Osteoblast (primary cell): ENCODE results near the gene SDHC. TPM values are rescaled to one million over a fixed set of nuclear protein-coding genes. Genes with fewer than 3 reads are reported as not detected.
"Not testable (repeated sequence)": the region's sequence is repeated elsewhere in the genome, so short reads cannot be mapped to it uniquely, and the experiment has no call there.

Source experiments
- DNase-seq: peaks from one replicate; pipeline ENCODE4 v3.0.0; 2011; ENCODE audit warnings: low spot score, mixed read lengths; ENCODE audit not compliant: insufficient read length; ENCODE audit errors: missing footprints
- H2AFZ ChIP-seq: 2 replicates; pipeline ENCODE4 v1.6.0; 2011; ENCODE audit warnings: mild to moderate bottlenecking, low read length
- H3K27ac ChIP-seq: 2 replicates; pipeline ENCODE4 v1.5.1; 2011; ENCODE audit warnings: mild to moderate bottlenecking, low read depth, low read length, moderate library complexity
- H3K27me3 ChIP-seq: 2 replicates; pipeline ENCODE4 v1.6.0; 2012; ENCODE audit warnings: mild to moderate bottlenecking, control low read depth, inconsistent platforms, low read length, moderate library complexity; ENCODE audit not compliant: insufficient read depth
- H3K36me3 ChIP-seq: 2 replicates; pipeline ENCODE4 v1.5.1; 2011; ENCODE audit warnings: mild to moderate bottlenecking, low read length, control low read depth, moderate library complexity; ENCODE audit not compliant: insufficient read depth
- H3K4me1 ChIP-seq: 2 replicates; pipeline ENCODE4 v1.5.1; 2011; ENCODE audit warnings: mild to moderate bottlenecking, low read length, control low read depth, moderate library complexity; ENCODE audit not compliant: insufficient read depth
- H3K4me2 ChIP-seq: 2 replicates; pipeline ENCODE4 v1.6.0; 2011; ENCODE audit warnings: mild to moderate bottlenecking, low read length; ENCODE audit not compliant: insufficient read depth
- H3K4me3 ChIP-seq: fragments of 200-600 bp; sonication (generic); 3 replicates; pipeline ENCODE4 v1.5.1; 2012; ENCODE audit warnings: mild to moderate bottlenecking, low read length, inconsistent platforms; ENCODE audit not compliant: insufficient read depth
- H3K79me2 ChIP-seq: 2 replicates; pipeline ENCODE4 v1.6.0; 2012; ENCODE audit warnings: mild to moderate bottlenecking, low read length, control low read depth, inconsistent platforms; ENCODE audit not compliant: insufficient read depth
- H3K9me3 ChIP-seq: 2 replicates; pipeline ENCODE4 v1.5.1; 2011; ENCODE audit warnings: low read depth, low read length, control low read depth
- H4K20me1 ChIP-seq: 2 replicates; pipeline ENCODE4 v1.6.0; 2012; ENCODE audit warnings: mild to moderate bottlenecking, low read length, control low read depth; ENCODE audit not compliant: insufficient read depth
- small RNA-seq: library from RNA; depleted of rRNA; stranded (forward); fragments of <200 nt; gene quantifications from one replicate; pipeline ENCODE3, GENCODE V24; 2012
- total RNA-seq: library from RNA; depleted of rRNA; stranded (reverse); fragments of >200 nt; gene quantifications from 2 replicates; pipeline ENCODE4 v1.2.3, GENCODE V29; 2012
- TF ChIP-seq, protein P1 (sequence below): IDR thresholded peaks from 2 replicates; pipeline ENCODE4 v1.5.1; 2011; ENCODE audit warnings: mild to moderate bottlenecking, low read depth, low read length, moderate library complexity; ENCODE audit errors: extremely low read depth

Gene SDHC
- total RNA-seq, 1 donor: 20.3 TPM

DNA sequence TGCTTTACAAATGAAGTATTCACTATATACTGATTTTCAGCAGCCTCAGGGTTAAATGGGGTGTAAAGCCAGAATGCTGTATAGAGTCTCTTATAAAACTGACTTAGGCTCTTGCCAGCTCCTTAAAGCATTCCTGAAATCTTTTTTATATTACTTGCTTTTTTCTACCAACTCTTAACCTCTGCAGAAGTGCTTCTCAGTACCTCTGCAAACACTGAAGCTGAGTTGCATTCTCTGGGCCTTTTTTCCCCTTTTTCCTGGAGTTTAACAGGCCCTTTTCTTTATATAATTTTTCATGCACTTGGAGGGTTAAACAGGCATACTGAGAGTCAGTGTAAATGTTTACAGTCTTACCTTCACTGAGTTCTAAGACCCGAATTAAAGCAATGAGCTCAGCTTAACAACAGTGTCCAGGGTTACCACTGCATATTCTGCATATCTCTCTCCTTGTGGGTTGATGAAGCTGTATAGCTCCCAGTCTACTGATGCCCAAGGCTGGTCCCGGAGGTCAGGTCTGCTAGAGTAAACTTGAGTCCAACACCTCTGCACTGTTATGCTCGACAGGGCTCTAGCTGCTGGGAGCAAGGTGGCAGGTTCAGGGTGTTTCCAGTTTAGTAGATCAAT is 94.4 kb downstream of the SDHC start:
- Histone ChIP-seq H3K27me3 (no peaks in the 10 kb centered on the region), H2AFZ (no peak overlapping the region), H3K9me3 (no peaks in the 10 kb centered on the region), H3K4me2 (no peak overlapping the region), H3K79me2 (no peaks in the 10 kb centered on the region), H3K27ac (no peak overlapping the region), H4K20me1 (no peaks in the 10 kb centered on the region), H3K36me3 (no peaks in the 10 kb centered on the region), H3K4me1 (no peaks in the 10 kb centered on the region), H3K4me3 (no peak overlapping the region)
- TF ChIP-seq, protein P1, sequence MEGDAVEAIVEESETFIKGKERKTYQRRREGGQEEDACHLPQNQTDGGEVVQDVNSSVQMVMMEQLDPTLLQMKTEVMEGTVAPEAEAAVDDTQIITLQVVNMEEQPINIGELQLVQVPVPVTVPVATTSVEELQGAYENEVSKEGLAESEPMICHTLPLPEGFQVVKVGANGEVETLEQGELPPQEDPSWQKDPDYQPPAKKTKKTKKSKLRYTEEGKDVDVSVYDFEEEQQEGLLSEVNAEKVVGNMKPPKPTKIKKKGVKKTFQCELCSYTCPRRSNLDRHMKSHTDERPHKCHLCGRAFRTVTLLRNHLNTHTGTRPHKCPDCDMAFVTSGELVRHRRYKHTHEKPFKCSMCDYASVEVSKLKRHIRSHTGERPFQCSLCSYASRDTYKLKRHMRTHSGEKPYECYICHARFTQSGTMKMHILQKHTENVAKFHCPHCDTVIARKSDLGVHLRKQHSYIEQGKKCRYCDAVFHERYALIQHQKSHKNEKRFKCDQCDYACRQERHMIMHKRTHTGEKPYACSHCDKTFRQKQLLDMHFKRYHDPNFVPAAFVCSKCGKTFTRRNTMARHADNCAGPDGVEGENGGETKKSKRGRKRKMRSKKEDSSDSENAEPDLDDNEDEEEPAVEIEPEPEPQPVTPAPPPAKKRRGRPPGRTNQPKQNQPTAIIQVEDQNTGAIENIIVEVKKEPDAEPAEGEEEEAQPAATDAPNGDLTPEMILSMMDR: no peak
- DNase-seq: peak; percentile 68

DNA sequence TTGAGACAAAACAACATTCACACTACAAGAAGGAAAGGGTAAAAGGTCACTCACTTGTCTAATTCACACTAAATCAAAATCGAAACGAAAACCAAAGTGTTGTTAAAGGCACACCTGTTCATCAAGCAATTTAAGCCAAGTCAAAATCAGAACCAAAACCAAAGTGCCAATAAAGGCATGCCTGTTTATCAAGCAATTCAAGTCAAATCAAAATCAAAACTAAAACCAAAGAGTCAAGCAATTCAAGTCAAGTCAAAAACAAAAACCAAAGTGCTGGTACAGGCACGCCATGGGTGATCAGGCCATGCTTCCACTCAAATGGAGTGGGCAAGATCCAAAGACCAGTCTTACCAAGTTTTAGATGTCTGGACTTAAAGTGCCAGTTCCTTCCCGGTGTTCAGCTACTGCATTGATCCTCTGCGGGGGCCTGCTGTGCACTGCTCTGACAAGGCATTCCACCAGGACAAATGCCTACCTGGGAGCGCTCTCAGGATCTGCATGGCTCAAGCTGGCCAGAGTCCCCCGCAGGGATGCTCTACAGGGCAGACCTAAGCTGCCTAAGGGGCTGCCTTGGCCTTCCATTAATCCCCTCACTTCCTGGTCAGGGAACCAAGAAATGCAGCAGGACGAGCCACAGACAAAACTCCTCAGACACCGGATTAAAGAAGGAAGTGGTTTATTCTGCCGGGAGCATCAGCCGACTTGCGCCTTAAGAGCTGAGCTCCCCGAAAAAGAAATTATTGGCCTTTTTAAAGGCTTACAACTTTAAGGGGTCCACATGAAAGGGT is 95.9 kb downstream of the SDHC start:
- not testable (repeated sequence) for H3K9me3 ChIP-seq, DNase-seq, H4K20me1 ChIP-seq, H3K27ac ChIP-seq, H3K4me2 ChIP-seq, H3K36me3 ChIP-seq, H2AFZ ChIP-seq, H3K27me3 ChIP-seq, H3K79me2 ChIP-seq, H3K4me1 ChIP-seq, H3K4me3 ChIP-seq

DNA sequence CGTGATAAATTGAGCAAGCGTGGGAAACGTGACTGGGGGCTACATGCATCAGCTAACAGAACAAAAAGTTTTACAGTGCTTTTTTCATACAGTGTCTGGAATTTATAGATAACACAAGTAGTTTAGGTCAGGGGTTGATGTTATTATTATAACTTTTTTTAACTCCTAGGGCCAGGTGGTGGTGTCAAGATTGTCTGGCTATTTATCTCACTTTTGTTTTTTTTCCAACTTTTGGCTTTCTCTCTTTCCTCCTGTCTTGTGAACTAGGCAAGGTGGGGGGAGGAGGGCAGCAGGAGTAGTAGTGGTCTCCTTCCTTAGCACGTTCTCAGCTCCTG is 96.4 kb downstream of the SDHC start:
- H3K36me3 ChIP-seq, H3K9me3 ChIP-seq, H4K20me1 ChIP-seq, H3K27ac ChIP-seq, H3K27me3 ChIP-seq, H3K4me2 ChIP-seq, H2AFZ ChIP-seq, H3K4me3 ChIP-seq, H3K79me2 ChIP-seq, H3K4me1 ChIP-seq, DNase-seq: not testable (repeated sequence)

Small RNA genes lying within 50 kb of the gene (small RNA-seq; reads per million reads assigned to genes)
- not detected for gene AL592295.2
- not detected for gene RNU6-481P

Other genes with a start within 250 kb of the SDHC start
- gene ARHGAP30, start 244.5 kb upstream of the SDHC start, total RNA-seq: under 0.01 TPM in 1 of 2 replicates, not detected in the other
- under 0.01 TPM in 2 replicates for gene NECTIN4, start 224.8 kb upstream of the SDHC start, total RNA-seq
- 1.4 and 1.5 TPM in 2 replicates for gene KLHDC9, start 216.0 kb upstream of the SDHC start, total RNA-seq
- gene PFDN2, start 196.3 kb upstream of the SDHC start, total RNA-seq: 17.7 and 27.9 TPM in 2 replicates
- 23.9 and 28.0 TPM in 2 replicates for gene NIT1, start 196.3 kb upstream of the SDHC start, total RNA-seq
- gene DEDD, start 181.7 kb upstream of the SDHC start, total RNA-seq: 36.6 and 41.0 TPM in 2 replicates
- 87.5 and 95.2 TPM in 2 replicates for gene UFC1, start 160.4 kb upstream of the SDHC start, total RNA-seq
- gene USP21, start 154.9 kb upstream of the SDHC start, total RNA-seq: 8.0 and 9.1 TPM in 2 replicates
- gene PPOX, start 148.0 kb upstream of the SDHC start, total RNA-seq: 15.9 and 19.5 TPM in 2 replicates
- 18.5 and 18.9 TPM in 2 replicates for gene B4GALT3, start 136.9 kb upstream of the SDHC start, total RNA-seq
- 1.4 and 3.5 TPM in 2 replicates for gene ADAMTS4, start 115.3 kb upstream of the SDHC start, total RNA-seq
- 103 and 130 TPM in 2 replicates for gene NDUFS2, start 112.0 kb upstream of the SDHC start, total RNA-seq
- gene FCER1G, start 99.1 kb upstream of the SDHC start, total RNA-seq: 0.29 and 0.72 TPM in 2 replicates
- not detected in 2 replicates for gene APOA2, start 90.8 kb upstream of the SDHC start, total RNA-seq
- gene TOMM40L, start 88.3 kb upstream of the SDHC start, total RNA-seq: 6.5 and 8.8 TPM in 2 replicates
- gene NR1I3, start 76.2 kb upstream of the SDHC start, total RNA-seq: not detected in 2 replicates
- not detected in 2 replicates for gene PCP4L1, start 55.6 kb upstream of the SDHC start, total RNA-seq
- gene MPZ, start 4.4 kb upstream of the SDHC start, total RNA-seq: 0.88 and 2.2 TPM in 2 replicates
- gene CFAP126, start 53.5 kb downstream of the SDHC start, total RNA-seq: not detected in 2 replicates
- gene FCGR2A, start 191.1 kb downstream of the SDHC start, total RNA-seq: 0.59 and 1.4 TPM in 2 replicates
- 0.36 and 0.88 TPM in 2 replicates for gene HSPA6, start 210.2 kb downstream of the SDHC start, total RNA-seq
- gene FCGR3A, start 235.4 kb downstream of the SDHC start, total RNA-seq: under 0.01 TPM in 1 of 2 replicates, not detected in the other